ENCODE data around the gene DOCK3.
"Not testable (repeated sequence)": the region's sequence is repeated elsewhere in the genome, so short reads cannot be mapped to it uniquely, and the experiment has no call there.

DNA sequence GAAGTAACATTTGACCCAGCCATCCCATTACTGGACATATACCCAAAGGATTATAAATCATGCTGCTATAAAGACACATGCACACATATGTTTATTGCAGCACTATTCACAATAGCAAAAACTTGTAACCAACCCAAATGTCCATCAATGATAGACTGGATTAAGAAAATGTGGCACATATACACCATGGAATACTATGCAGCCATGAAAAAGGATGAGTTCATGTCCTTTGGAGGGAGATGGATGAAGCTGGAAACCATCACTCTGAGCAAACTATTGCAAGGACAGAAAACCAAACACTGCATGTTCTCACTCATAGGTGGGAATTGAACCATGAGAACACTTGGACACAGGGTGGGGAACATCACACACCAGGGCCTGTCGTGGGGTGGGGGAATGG is 208.0 kb downstream of the DOCK3 start:
- not testable (repeated sequence) for TF ChIP-seq POLR2A (IDR thresholded peaks at IDR 0.05; ENCODE audit: low read depth, low read length); TAF1 (IDR thresholded peaks at IDR 0.05; ENCODE audit: low read depth, low read length); POU2F2 (IDR thresholded peaks at IDR 0.05; ENCODE audit: low read depth, low read length); POLR2AphosphoS5 (IDR thresholded peaks at IDR 0.05; ENCODE audit: low read depth, low read length); PAX5 (IDR thresholded peaks at IDR 0.05; ENCODE audit: insufficient read depth, low read length, severe bottlenecking)

Measured in GM12891 (cell line).